GM18520 (cell line): ENCODE results near the gene GABPB2.
"Not testable (repeated sequence)": the region's sequence is repeated elsewhere in the genome, so short reads cannot be mapped to it uniquely, and the experiment has no call there.

Experiments
- ATAC-seq: cut with Tn5 transposase; IDR thresholded peaks from one replicate; pipeline ENCODE4 v1.9.1; 2021; ENCODE audit not compliant: unreplicated experiment

Gene GABPB2

DNA sequence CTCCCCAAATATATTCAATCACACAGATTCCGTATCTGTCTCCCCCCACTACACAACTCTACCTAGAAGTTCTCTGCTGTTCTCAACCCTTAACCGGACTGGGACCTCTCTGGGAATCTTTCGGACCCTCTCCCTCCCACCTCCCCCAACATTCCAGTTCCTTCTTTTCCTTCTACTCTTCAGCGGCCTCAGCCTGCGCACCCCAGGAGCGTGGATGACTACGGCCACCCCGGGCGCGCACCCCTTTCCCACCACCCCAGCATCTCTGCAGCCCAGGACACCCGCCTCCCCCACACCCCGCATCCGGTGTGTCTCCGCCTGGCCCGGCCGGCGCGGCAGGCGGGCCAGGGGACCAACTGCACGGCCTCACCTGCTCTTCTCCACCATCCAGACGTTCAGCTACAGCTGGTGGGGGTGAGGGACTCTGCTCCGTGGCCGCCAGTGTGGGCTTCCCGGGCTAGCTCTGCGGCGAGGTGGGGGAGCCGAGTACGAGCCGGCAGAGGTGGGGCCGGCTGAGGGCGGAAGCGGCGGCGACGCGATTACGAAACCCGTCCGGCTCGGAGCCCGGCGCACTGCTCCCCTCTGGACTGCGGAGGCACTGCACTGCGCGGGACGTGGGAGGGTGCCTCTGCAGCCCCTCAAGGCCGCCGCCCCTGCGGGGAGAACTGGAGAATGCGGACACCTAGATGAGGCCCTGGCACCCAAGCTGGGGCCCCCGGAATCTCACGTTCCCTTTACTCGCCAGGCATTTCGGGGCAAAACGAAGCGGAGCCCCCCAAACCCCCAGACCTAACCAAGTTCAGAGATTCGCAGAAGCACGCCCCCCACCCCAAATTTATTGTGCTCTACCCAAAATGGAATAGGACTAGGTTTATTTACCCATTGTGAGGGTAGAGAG lies 11.2 kb upstream of the GABPB2 start, which contains the start of gene CDC42SE1:
CDC42SE1 (minus strand) TSS at position 514 of the 898 bp plus-strand sequence. CDS start 3,892 bp downstream, outside the sequence.
- ATAC-seq = peak; percentile 68

DNA sequence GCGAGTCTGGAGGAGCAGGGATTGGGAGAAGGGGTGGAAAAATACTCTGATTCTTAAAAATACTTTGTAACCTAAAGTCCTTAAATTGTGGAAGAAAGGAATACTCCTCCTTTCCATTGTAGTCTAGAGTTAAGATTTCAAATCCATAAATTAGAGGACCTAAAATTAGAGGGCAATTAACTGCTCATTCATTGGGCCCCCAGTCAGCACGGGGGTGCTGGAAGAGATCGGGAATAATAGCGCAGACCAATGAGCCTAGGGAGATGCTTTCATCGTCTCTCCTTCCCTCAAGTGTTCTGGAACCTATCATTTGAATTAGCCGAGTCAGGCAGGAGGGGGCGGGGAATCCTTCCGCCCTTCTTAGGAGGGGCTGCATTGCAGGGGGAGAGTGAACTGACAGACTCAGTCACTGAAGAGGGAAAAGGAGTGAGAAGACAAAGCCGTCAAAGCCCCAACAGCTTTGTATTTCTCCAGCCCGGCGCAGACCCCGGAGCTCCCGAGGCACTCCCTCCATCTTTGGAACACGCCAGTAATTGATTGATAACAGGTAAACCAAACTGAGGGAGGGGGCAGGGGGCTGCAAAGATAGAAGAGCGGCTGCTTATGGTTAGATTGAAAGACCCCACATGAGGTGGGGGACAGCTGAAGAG lies 10.4 kb upstream of the GABPB2 start, which contains the start of gene MLLT11:
MLLT11 (plus strand) TSS at position 391 of the 650 bp plus-strand sequence. CDS start 6,828 bp downstream, outside the sequence.
- no peak for ATAC-seq

GRCh38 chr1:151060657-151061421 lies 9.7 kb upstream of the GABPB2 start:
- ATAC-seq = no peak

- no peak for ATAC-seq
Observed at GRCh38 chr1:151061704-151062103, 8.9 kb upstream of the GABPB2 start.

DNA sequence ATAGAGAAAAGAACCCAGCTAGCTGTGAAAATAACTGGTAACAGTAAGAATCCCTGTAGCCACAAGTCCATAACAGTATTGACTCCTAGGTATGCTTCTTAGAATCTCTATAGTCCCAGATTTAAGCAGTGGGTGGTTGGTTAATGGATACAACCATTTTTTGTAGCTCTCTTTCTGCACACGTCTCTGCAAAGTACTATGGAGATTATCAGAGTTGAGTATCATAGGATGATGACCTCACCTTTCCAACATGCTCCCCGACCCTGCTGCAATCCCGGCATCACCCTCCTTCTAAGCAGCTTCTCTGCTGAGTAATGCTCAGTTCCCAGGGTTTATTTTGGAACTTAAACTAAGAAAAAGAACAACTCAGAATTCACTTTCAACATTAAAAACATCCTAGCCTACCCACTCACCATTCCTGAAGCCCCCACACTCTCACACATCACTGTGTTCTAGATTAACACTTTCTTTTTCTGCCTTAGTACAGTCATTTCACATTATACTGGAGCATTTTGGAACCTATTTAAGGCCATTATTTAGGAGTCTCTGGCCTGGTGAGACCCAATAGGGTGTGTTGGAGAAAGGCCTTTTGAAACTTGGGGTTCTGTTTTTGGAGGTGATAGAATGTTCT lies 7.7 kb upstream of the GABPB2 start:
- ATAC-seq = no peak

- ATAC-seq = no peak
Observed at GRCh38 chr1:151065089-151065645, 5.4 kb upstream of the GABPB2 start.

GRCh38 chr1:151067185-151067584 lies 3.4 kb upstream of the GABPB2 start:
- no peak for ATAC-seq

GRCh38 chr1:151069103-151069486 lies 1.5 kb upstream of the GABPB2 start:
- ATAC-seq = no peak

DNA sequence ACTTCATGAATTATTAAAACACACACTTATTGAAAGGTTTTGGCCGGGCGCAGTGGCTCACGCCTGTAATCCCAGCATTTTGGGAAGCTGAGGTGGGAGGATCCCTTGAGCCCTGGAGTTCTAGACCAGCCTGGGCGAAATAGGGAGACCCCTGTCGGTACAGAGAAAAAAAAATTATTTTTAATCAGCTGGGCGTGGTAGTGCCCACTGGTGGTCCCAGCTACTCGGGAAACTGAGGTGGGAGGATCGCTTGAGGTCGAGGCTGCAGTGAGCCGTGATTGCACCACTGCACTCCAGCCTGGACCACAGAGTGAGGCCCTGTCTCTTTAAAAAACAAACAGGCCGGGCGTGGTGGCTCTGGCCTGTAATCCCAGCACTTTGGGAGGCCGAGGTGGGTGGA lies 1.7 kb downstream of the GABPB2 start:
- ATAC-seq = no peak

- ATAC-seq = no peak
Observed at GRCh38 chr1:151085953-151086559, 15.5 kb downstream of the GABPB2 start.

GRCh38 chr1:151097426-151097825 lies 26.9 kb downstream of the GABPB2 start:
- not testable (repeated sequence) for ATAC-seq

- ATAC-seq = no peak
Observed at GRCh38 chr1:151098126-151098525, 27.6 kb downstream of the GABPB2 start.

GRCh38 chr1:151104630-151105029 lies 34.1 kb downstream of the GABPB2 start:
- no peak for ATAC-seq

- no peak for ATAC-seq
Observed at GRCh38 chr1:151106894-151107293, 36.3 kb downstream of the GABPB2 start.

DNA sequence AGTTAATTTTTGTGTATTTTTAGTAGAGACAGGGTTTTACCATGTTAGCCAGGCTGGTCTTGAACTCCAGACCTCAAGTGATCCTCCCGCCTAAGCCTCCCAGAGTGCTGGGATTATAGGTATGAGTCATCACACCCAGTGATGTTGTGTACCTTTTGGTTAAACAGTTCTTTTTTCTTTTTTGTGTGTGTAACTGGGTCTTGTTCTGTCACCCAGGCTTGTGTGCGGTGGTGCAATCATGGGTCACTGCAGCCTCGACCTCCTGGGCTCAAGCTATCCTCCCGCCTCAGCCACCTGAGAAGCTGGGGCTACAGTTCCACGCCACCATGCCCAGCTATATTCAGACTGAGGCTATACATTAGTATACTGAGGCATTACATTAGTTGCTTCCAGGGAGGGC lies 37.8 kb downstream of the GABPB2 start:
- ATAC-seq = no peak

DNA sequence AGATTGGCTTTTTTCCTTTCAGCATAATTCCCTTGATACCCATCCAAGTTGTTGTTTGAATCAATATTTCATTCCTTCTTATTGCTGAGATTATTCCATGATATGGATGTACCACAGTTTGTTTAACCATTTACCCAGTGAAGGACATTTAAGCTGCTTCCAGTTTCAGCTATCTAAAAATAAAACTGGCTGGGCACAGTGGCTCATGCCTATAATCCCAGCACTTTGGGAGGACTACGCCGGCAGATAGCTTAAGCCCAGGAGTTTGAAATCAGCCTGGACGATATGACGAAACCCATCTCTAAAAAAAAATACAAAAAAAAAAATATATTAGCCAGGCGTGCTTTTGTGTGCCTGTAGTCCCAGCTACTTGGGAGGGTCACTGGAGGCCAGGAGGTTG lies 43.3 kb downstream of the GABPB2 start:
- ATAC-seq = no peak

DNA sequence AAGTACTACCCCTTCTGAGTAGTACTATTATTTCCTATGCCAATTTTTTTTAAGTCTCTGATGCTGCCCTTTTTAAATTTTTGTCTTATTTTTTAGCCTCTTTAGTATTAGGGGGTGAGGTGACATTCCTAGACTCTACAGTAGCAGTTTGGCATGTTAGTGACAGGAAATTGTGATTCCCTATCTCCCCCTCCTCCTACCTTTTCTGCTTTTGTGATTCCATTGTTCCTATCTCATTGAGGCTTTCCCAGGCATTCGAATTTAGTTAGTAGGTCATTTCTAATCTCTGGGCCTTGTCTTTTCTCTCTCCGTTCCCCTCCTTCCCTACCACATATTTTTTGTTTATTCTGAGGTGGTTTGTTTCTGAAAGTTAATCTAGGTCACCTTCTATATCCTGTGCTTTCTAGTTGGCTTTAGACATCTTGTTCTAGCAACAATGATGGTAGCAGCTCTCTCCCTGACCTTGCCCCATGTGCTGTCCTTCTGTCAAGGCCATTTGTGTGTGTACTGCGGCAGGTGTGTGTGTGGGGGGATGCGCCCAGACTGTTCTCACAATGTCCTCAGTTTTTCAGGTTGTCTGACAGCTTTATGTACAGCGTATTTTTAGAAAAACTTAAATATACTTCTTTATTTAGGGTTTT lies 54.3 kb downstream of the GABPB2 start:
- ATAC-seq = no peak

DNA sequence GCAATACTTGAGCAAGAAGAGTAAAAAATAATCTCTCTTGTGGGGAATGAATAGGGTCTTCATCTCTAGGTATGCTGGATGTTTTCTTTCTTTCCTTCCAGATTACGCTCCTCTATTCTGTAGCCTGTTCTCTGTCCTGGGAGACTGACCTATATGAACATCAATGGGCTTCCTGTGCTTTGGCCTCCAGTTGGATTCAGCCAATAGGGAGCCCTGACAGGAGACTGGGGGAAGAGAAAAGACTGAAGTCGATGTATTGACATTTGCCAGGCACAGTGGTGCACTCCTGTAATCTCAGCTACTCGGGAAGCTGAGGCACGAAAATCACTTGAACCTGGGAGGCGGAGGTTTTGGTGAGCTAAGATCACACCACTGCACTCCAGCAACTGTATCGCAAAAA lies 58.2 kb downstream of the GABPB2 start:
- ATAC-seq = no peak

DNA sequence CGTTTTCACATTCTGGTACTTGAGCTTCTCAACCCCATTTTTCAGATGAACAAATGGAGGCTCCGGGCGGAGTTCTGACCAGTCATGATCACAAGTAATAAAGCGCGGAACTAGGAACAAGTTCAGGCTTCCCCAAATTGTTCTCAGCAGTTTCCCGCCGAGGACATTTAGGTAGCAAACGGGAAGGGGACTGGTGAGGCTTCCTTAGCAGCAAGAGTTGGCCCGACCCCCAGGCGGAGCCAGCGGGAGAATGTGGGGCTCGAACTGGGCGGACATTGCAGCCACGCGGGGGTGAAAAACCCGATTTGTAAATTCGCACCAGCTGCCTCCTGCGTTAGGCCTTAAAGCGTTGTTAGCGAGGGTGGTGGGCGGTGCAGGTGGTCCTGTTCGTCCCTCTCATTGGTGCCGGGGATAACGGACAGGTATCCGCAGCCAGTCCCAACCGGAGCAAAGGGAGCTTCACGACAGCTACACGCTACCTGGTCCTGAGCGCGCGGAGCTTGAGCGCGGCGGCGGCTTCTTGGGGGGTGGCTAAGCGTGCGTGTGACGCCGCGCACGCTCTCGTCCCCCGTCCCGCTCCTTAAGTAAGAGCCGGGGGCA lies 60.5 kb downstream of the GABPB2 start:
- no peak for ATAC-seq
